GM23338 (cell line): Measurements from ENCODE around the gene PPP1R3G.

Experiments
- CTCF ChIP-seq, 2 experiments: fragments of 200-600 bp in 1 of 2; sonication (generic) in 1 of 2; conservative IDR thresholded peaks; 2 replicates each; pipeline versions ENCODE4 v1.5.1 to v1.6.1; 2016 to 2017; ENCODE audit warnings: antibody characterized with exemption in 2 of 2, low read depth in 2 of 2, mild to moderate bottlenecking in 2 of 2, moderate library complexity in 1 of 2
- EZH2 ChIP-seq: fragments of 200-600 bp; sonication (generic); IDR thresholded peaks from one replicate; pipeline ENCODE4 v1.8.0; 2017; ENCODE audit warnings: antibody characterized with exemption, mild to moderate bottlenecking, low read depth; ENCODE audit not compliant: unreplicated experiment
- EZH2phosphoT487 ChIP-seq: fragments of 200-600 bp; sonication (generic); IDR thresholded peaks from one replicate; pipeline ENCODE4 v1.8.1; 2018; ENCODE audit warnings: antibody characterized with exemption; ENCODE audit not compliant: unreplicated experiment
- JUNB ChIP-seq: IDR thresholded peaks from one replicate; pipeline ENCODE4 v1.6.1; 2016; ENCODE audit warnings: antibody characterized with exemption; ENCODE audit not compliant: unreplicated experiment
- POLR2AphosphoS5 ChIP-seq: IDR thresholded peaks from 2 replicates; pipeline ENCODE4 v1.6.1; 2016; ENCODE audit warnings: antibody characterized with exemption, low read depth

GRCh38 chr6:5063617-5064016, 21.5 kb upstream of the PPP1R3G start:
- TF ChIP-seq EZH2 = no peak
- TF ChIP-seq CTCF (conservative IDR thresholded peaks at IDR 0.05; ENCODE audit: low read depth in 2 of 2) = no peak
- no peak for TF ChIP-seq POLR2AphosphoS5
- no peak for TF ChIP-seq EZH2phosphoT487
- no peak for TF ChIP-seq JUNB
